NCI-H2227 treated with DMSO at 0.1 percent for 48 hours (cell line): Measurements from ENCODE around the gene NRP1.

Source experiments
- DNase-seq: peaks from one replicate; lab custom pipeline; 2025; lab: John Stamatoyannopoulos, UW

Gene NRP1

DNA sequence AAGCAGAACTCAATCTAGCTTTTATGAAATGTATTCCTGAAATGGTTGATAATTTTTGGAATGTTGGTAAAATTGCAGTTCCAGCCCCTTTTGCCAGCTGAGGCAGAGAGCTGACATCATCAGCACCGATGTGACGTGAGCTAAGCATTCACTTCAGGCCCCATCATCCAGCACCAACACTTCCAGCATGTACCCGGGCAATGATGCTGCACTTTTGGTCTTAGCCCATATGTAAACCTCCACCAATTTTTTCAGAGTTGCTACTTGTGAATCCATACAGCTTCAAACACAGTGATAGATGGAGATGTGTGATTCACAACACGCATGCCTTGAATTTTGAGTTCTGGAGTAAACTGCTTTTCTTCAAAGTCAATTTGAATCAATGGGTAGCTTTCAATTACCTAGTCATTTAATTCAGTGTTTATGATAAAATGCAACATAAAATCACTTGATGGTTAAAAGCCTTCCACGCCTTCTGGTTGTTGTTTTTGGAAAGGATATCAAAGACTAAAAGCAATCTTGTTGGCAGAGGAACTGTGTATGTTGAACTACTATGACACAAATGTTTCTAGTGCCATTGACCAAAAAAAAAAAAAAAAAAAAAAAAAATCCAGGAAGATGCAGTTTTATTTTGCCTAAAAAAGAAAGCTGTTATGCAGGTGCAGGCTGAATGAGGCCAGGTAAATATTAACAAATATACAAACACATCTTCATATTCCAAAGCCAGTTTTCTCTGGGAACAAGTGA is 73.9 kb downstream of the NRP1 start:
- peak; percentile 10 for DNase-seq

DNA sequence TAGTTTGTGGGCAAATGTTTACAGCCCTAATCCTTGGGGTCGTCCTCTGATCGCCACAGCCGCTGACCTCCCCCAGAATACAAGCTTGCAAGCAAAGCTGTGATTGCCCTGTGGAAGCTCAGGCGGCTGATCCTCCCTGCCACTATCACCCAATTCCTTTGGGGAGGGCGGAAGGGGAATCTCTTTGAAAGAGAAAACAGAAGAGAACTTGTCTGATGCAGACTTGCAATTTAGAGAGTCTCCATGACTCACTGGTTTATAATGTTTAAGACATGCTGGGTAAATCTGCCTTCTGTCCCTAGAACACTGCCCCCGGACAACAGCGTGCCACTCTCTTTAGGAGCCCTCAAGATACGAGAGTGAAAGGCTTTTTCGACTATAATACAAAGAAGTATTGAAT is 75.5 kb downstream of the NRP1 start:
- no peak for DNase-seq

DNA sequence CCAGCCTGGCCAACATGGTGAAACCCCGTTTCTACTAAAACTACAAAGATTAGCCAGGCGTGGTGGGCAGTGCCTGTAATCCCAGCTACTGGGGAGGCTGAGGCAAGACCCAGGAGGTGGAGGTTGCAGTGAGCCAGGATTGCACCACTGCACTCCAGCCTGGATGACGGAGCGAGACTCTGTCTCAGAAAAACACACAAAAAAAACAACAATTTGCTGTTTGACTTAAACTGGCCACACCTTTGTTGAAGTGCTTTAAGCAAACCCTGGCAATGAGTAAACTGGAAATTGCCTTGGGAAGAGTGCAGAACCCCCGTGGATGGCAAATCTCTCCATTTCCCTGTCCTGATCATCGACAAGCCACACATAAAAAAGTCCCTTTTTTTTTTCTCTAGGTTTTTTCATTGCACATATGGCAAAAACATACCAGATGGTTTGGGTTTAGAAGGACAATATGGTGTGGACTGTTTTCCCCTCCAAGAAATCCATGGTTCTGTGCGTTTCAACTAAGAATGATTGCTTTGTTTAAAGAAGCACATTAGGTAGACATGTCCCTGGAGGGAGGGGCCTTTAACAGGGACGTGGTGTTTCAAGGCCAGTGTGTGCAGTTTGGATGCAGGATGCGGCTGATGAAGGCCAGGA is 76.9 kb downstream of the NRP1 start:
- no peak for DNase-seq

- no peak for DNase-seq
Measured at GRCh38 chr10:33256458-33256857, 78.0 kb downstream of the NRP1 start.

DNA sequence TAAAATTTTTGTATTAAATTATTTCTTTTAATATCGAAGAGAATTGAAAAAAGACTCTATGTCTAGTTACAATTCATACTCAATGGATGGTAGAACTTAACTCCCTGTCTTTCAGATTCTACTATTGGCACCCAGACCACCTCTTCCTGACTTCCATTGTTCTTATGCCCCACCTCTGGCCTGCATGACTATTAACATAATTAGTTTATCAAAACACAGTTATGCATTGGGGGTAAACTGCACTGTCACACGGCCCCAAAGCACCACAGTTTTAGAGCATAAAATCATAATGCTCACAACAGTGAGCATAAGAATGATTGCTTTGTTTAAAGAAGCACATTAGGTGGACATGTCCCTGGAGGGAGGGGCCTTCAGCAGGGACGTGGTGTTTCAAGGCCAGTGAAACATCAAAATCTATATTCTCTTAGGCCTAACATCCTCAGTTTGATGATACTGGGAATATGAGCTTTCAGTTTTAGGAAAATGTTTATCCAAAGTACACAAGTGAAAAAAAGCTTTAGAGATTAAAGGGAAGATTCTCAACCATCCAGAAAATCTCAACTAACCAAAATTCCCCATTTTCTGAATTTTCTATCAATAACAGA is 79.8 kb downstream of the NRP1 start:
- no peak for DNase-seq

- DNase-seq = no peak
Measured at GRCh38 chr10:33253411-33253810, 81.1 kb downstream of the NRP1 start.

GRCh38 chr10:33252794-33253203 is 81.7 kb downstream of the NRP1 start:
- no peak for DNase-seq

DNA sequence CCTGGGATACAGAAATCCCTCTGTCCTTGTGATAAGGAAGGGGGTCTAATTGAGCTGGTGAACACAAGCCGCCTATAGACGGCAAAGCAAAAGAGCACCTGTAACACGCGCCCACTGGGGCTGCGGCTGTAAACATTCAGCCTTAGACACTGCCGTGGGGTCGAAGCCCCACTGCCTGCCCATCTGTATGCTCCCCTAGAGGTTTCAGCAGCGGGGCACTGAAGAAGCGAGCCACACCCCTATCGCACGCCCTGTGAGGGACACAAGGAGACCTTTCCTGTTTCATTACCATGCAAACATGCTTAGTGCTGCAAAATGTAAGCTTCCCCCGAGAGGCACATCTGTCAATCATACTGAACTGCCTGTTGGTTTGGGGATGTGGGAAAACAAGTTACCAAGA is 82.1 kb downstream of the NRP1 start:
- DNase-seq = no peak

- DNase-seq = no peak
Measured at GRCh38 chr10:33249659-33250345, 84.7 kb downstream of the NRP1 start.

DNA sequence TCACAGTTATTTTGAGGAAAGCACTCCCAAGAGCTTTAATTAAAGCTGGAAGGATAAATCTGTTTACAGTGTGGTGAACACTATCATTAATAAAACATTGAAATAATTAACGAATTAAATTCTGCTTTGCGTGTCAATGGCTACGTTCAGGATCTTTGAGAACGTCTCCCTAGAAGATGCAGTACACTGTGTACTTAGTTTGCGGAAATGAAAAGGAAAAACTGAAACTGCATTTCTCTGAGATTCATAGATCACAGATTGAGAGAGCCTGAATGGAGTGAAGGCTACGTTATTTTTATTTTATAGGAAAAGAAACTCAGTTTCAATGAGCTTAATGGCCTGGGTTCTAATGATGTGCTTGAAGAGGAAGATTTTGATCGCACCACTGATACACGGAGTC is 85.3 kb downstream of the NRP1 start:
- no peak for DNase-seq

DNA sequence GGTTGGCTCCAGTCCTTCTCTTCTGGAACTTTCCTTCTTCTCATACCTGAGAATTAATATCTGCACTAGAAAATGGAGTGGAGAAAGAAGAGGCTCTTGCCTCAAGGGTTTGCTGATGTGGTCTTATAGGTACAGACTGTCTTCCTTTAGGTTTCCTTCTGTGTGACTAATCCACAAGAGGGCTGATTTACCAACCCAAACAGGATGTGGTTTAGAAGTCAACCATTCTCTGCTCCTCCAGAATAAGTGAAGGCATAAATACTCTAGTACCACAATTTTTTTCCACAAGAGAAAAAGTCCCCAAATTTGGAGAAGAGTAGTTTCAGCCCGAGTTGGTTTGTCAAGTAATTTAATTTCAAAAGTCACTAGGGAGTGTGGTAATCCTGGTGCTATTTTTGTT is 85.8 kb downstream of the NRP1 start:
- no peak for DNase-seq

DNA sequence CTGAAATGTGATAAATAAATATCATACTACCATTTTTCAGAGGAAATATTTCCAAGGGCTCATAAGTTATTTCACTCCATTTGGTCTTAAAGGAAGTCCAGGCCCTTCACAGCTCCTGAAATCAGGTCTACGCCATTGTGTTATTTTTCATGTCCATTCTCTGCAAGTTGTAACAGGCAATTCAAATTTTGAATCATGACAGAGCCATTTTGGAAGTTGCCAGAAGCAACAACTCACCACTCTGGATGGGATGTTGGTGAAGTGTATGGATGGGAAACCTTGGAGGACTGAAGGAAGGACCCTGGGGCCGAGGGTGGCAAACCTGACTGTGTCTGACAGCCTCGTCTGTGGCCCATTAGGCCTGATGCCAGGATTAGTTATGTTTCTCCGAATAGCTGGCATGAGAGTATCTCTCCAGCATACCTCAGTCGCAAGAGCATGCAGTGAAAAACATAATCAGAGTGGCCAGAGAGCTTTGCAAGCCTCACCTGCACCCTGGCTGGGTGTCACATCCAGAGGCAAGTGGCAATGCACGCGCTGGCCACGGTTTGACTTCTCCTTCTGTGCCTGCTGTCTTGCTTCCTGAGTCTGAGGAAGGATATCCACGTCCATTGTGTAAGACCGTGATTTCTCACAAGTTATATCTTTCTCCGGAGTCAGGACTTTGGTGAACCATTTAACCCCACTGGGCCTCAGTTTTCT is 87.1 kb downstream of the NRP1 start:
- no peak for DNase-seq

DNA sequence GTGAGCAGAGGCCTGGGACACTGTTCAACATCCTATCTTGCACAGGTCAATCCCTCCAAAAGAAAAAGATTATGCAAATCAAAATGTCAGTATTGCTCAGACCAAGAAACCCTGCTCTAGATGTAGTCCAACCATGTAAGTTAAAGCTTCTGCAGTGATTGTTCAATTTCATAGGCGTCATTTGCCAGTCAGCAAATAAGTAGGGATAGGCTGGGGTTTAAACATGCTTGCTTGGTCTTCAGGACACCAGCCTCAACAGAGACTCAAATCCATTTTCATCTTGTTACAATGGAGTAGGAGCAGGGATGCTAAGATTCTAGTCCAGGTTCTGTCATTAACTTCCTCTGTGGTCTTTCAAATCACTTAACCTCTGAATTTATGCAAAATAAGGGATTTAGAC is 89.1 kb downstream of the NRP1 start:
- no peak for DNase-seq

DNA sequence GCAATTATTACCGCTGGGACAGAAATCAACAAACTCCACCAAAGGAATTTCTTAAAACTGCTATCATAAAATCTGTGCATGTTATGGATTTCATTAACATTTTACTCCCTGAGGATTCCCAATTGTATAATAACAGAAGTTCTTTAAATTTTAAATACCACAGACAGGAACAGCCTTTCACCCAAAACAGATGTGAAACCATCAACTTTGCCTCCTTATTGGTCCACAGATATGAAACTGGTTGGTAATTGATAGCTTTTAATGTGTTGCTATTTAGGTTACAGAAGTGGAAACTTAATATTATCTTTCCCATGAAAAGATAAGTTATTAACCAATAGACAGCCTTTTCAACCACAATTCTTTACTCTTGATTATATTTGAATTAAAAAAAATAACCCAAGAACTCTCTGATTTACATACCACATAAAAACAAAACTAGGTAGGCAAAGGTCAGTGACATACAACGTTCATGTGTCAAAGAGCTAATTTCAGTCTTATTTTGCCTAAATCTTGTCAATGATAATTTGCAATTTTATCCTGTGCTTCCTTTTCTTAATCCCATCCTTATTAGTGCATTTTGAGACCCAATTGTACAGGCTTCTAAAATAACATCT is 90.0 kb downstream of the NRP1 start:
- no peak for DNase-seq

GRCh38 chr10:33243703-33244102 is 90.8 kb downstream of the NRP1 start:
- DNase-seq = no peak

DNA sequence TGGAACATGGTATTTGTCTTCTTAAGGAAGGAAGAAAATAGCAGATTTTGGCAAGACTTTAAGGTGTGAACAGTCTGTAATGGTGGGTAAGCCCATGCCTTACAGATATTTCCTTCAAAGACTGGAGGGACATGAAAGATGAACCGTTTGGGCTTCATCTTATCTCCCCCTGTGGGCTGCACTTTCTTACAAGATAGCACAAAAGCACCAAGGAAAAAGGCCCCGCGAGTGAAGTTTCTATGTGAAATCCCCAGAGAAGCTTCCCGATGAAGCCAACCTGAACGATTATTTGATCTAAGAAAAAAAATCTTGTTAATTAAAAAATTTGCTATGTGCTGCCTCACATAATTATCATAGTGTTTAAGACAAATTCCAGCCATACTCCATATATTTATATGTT is 91.5 kb downstream of the NRP1 start:
- DNase-seq = no peak

DNA sequence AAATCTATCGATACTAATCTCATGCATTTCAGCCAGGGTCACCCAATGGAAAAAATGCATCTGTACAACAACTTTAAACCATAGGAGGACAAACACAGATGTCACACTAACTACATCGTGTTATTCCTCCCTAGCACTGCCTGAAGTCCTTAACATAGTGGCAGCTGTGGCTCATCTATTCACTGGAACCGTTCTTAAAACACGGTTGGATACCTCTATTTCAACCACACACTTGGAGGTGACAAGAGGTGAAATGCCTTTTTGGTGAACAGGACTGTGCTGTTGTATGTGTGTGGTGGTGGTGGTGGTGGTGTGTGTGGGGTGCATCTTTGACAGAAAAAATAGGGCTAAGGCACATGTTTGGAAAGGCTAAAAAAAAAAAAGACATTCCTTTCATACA is 93.1 kb downstream of the NRP1 start:
- no peak for DNase-seq

DNA sequence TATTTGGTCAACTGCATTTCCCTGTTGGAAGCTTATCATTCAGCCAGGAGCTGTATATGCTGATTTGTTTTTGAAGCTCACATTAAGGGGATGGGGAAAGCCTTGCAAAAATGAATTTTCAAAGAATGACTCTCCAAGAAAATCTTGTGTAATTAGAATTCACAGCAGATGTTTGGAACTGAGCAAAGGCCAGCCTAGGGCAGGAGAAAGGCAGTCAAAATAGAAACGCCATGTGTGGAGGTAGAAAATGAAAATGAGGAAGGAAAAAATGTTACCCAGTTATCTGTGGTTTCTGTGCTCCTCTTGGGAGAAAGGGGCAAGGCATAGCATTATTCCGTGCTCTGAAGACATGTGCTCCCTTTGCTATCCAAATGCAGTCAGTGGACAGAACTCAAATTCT is 93.5 kb downstream of the NRP1 start:
- no peak for DNase-seq

GRCh38 chr10:33240258-33240657 is 94.2 kb downstream of the NRP1 start:
- DNase-seq = no peak

- DNase-seq = no peak
Measured at GRCh38 chr10:33239257-33239656, 95.2 kb downstream of the NRP1 start.

- DNase-seq = no peak
Measured at GRCh38 chr10:33238643-33239042, 95.8 kb downstream of the NRP1 start.
